NT2/D1 (cell line): ENCODE results near the gene ARHGEF4.
A peak's percentile ranks its signal among the peaks of the same experiment; 100 is the strongest.

ENCODE experiments used
- DNase-seq: peaks from one replicate; pipeline ENCODE4 v3.0.0-alpha.2; 2011; ENCODE audit warnings: low read depth, low spot score
- H3K27me3 ChIP-seq: 2 replicates; pipeline ENCODE4 v1.6.0; 2011; ENCODE audit warnings: mild to moderate bottlenecking; ENCODE audit not compliant: insufficient read length, insufficient read depth
- H3K36me3 ChIP-seq: 2 replicates; pipeline ENCODE4 v1.6.1; 2011; ENCODE audit warnings: mild to moderate bottlenecking, low read length, mixed read lengths; ENCODE audit not compliant: insufficient read depth, insufficient read length
- H3K4me1 ChIP-seq: 2 replicates; pipeline ENCODE4 v1.5.1; 2011; ENCODE audit not compliant: insufficient read depth, insufficient read length
- H3K4me3 ChIP-seq: 2 replicates; pipeline ENCODE4 v1.5.1; 2011; ENCODE audit warnings: low read depth; ENCODE audit not compliant: insufficient read length
- H3K9ac ChIP-seq: 2 replicates; pipeline ENCODE4 v1.6.0; 2011; ENCODE audit warnings: low read depth; ENCODE audit not compliant: insufficient read length
- H3K9me3 ChIP-seq: 2 replicates; pipeline ENCODE4 v1.5.1; 2011; ENCODE audit warnings: mild to moderate bottlenecking, low read length; ENCODE audit not compliant: insufficient read depth
- SUZ12 ChIP-seq: IDR thresholded peaks from 2 replicates; pipeline ENCODE4 v1.6.1; 2011; ENCODE audit not compliant: insufficient read length, insufficient read depth; ENCODE audit errors: extremely low read depth
- YY1 ChIP-seq: IDR thresholded peaks from 2 replicates; pipeline ENCODE4 v1.6.1; 2011; ENCODE audit not compliant: insufficient read length, insufficient read depth
- ZNF274 ChIP-seq: IDR thresholded peaks from 2 replicates; pipeline ENCODE4 v1.6.1; 2011; ENCODE audit warnings: mild to moderate bottlenecking, low read depth, low read length

ARHGEF4 gene

GRCh38 chr2:130831356-130831755, 5.4 kb upstream of the ARHGEF4 start:
- Histone ChIP-seq H3K4me1 (peaks cover 35% of the 10 kb centered on the region), H3K36me3 (no peaks in the 10 kb centered on the region), H3K27me3 (peaks cover 17% of the 10 kb centered on the region), H3K4me3 (no peak overlapping the region), H3K9ac (peak overlapping the region; percentile 17), H3K9me3 (no peaks in the 10 kb centered on the region)
- no peak for DNase-seq
- TF ChIP-seq SUZ12 (no peak), YY1 (no peak), ZNF274 (no peak)

DNA sequence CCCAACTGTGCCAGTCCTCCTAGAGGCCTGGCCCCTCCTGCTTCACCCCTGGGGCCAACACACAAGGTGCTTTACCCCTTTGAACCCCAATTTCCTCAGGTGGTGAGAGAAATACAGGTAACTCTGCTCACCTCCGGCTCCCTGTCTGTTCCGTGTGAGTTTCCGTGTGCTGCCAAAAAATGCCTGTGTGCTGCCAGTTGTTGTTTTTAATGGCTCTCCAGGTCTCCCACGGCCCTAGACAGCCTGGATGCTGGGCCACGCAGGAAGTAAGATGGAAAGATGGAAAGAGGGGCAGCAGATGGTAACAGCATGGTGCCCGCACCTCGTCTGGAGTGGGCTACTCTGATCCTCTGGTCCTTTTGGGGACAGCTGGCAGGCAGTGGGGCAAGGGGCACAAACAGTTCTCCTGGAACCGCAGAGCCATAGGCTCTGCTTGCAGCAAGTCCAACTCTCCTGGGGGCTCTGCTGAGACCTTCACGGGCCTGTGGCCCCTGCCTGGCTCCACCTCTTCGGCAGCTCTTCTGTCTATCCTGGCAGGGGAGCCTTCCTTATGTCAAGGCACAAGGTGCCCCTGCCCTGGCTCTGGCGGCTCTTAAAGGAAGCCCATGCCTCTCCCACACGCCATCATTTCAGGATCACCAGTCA, 4.3 kb upstream of the ARHGEF4 start:
- Histone ChIP-seq H3K4me1 (peaks cover 28% of the 10 kb centered on the region), H3K9ac (peak overlapping the region; percentile 8), H3K27me3 (peaks cover 24% of the 10 kb centered on the region), H3K36me3 (no peaks in the 10 kb centered on the region), H3K9me3 (no peaks in the 10 kb centered on the region), H3K4me3 (no peak overlapping the region)
- TF ChIP-seq SUZ12 (no peak), ZNF274 (no peak), YY1 (no peak)
- no peak for DNase-seq

- TF ChIP-seq SUZ12 (no peak), ZNF274 (no peak), YY1 (no peak)
- Histone ChIP-seq H3K36me3 (peaks cover 3% of the 10 kb centered on the region), H3K27me3 (peaks cover 42% of the 10 kb centered on the region), H3K4me1 (peaks cover 16% of the 10 kb centered on the region), H3K4me3 (no peak overlapping the region), H3K9me3 (no peaks in the 10 kb centered on the region), H3K9ac (peak overlapping the region; percentile 12)
- no peak for DNase-seq
These were observed 2.4 kb upstream of the ARHGEF4 start for GRCh38 chr2:130834091-130834930.

GRCh38 chr2:130834931-130835765, 1.6 kb upstream of the ARHGEF4 start:
- peaks cover 13% of the 10 kb centered on the region for H3K4me1 ChIP-seq
- H3K9ac ChIP-seq: no peak overlapping the region
- H3K9me3 ChIP-seq: no peaks in the 10 kb centered on the region
- peaks cover 45% of the 10 kb centered on the region for H3K27me3 ChIP-seq
- DNase-seq: no peak
- TF ChIP-seq SUZ12 (no peak), ZNF274 (no peak), YY1 (no peak)
- H3K36me3 ChIP-seq: peaks cover 6% of the 10 kb centered on the region
- no peak overlapping the region for H3K4me3 ChIP-seq

DNA sequence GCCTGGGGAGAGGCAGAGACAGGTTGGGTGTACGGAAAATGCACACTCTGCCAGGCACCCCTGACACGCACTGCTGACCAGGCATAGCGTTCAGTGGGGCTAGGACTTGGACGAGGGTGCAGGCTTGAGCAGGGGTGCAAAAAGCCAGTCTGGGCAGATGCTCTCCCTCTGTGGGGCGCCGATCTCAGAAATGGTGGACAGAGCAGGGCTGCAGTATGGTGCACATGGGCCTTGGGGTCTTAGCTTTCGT, 1.0 kb upstream of the ARHGEF4 start:
- H3K27me3 ChIP-seq: peaks cover 45% of the 10 kb centered on the region
- no peak overlapping the region for H3K9ac ChIP-seq
- peaks cover 8% of the 10 kb centered on the region for H3K36me3 ChIP-seq
- TF ChIP-seq ZNF274 (no peak), YY1 (no peak), SUZ12 (no peak)
- H3K4me1 ChIP-seq: peaks cover 13% of the 10 kb centered on the region
- DNase-seq: no peak
- no peak overlapping the region for H3K4me3 ChIP-seq
- H3K9me3 ChIP-seq: no peaks in the 10 kb centered on the region

DNA sequence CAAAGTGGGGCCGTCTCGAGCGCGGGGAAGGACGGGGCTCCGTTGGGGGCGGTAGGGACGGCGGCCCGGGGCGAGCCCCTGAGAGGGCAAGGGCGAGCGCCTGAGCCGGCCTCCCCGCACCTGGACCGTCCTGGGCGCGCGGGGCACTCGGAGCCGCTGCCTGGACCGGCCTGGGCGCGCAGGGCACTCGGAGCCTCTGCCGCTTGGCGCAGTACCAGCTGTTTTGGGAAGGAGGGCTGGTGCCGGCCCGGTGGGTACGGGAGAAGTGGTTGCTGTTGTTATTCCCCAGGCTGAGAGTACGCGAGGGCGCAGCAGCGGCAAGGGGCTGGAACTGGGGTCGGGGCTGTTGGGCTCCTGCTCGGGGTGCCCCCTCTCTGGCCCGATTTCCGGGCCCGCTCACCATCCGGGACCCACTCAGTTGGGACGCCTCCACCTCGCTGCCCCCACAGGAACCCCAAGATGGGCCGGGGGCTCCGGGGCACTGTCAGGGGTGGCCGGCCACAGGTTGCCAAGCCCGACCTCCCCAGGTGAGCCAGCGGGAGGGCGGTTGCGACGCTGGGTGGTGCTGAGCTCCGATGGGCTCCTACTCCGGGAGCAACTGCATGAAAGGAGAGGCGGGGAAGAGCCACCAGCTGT, 579 bp downstream of the ARHGEF4 start:
- H3K27me3 ChIP-seq: peaks cover 44% of the 10 kb centered on the region
- H3K36me3 ChIP-seq: peaks cover 8% of the 10 kb centered on the region
- DNase-seq: no peak
- no peak for TF ChIP-seq ZNF274
- TF ChIP-seq YY1: no peak
- no peak for TF ChIP-seq SUZ12
- H3K9ac ChIP-seq: peak overlapping the region; percentile 86
- H3K9me3 ChIP-seq: no peaks in the 10 kb centered on the region
- peaks cover 10% of the 10 kb centered on the region for H3K4me1 ChIP-seq
- peak overlapping the region; percentile 87 for H3K4me3 ChIP-seq
